Keratinocyte (primary cell): ENCODE results near the gene SNX11. TPM values are rescaled to one million over a fixed set of nuclear protein-coding genes. Genes with fewer than 3 reads are reported as not detected.

Source experiments
- DNase-seq: peaks from one replicate; pipeline ENCODE4 v3.0.0-alpha.2; 2011; ENCODE audit warnings: low read depth, missing footprints, low spot score
- FAIRE-seq: peaks from 2 replicates; lab custom pipeline; 2011; peaks lifted over from hg19 to GRCh38; lab: Jason Lieb, UNC
- H2AFZ ChIP-seq: 2 replicates; pipeline ENCODE4 v1.6.0; 2012; ENCODE audit warnings: low read length, control low read depth, inconsistent platforms; ENCODE audit not compliant: control insufficient read depth
- H3K27ac ChIP-seq: 2 replicates; pipeline ENCODE4 v1.5.1; 2011; ENCODE audit warnings: low read length; ENCODE audit not compliant: control insufficient read depth, insufficient read depth
- H3K27me3 ChIP-seq: 3 replicates; pipeline ENCODE4 v1.6.0; 2011; ENCODE audit warnings: low read length; ENCODE audit not compliant: control insufficient read depth, insufficient read depth; ENCODE audit errors: extremely low read depth
- H3K36me3 ChIP-seq, 2 experiments: 2 replicates in 1 of 2; 3 replicates in 1 of 2; pipeline ENCODE4 v1.5.1; 2011; ENCODE audit warnings: low read length in 2 of 2, mild to moderate bottlenecking in 1 of 2; ENCODE audit not compliant: control insufficient read depth in 2 of 2, insufficient read depth in 2 of 2; ENCODE audit errors: extremely low read depth in 1 of 2
- H3K4me1 ChIP-seq: 3 replicates; pipeline ENCODE4 v1.5.1; 2011; ENCODE audit warnings: low read length; ENCODE audit not compliant: control insufficient read depth, insufficient read depth; ENCODE audit errors: extremely low read depth
- H3K4me2 ChIP-seq: 3 replicates; pipeline ENCODE4 v1.6.0; 2011; ENCODE audit warnings: low read depth, low read length; ENCODE audit not compliant: control insufficient read depth, insufficient read depth; ENCODE audit errors: extremely low read depth
- H3K4me3 ChIP-seq, 3 experiments: fragments of 200-600 bp in 1 of 3; sonication (generic) in 1 of 3; 2 replicates in 2 of 3; 3 replicates in 1 of 3; pipeline ENCODE4 v1.5.1; 2011 to 2016; ENCODE audit warnings: low read length in 3 of 3, mild to moderate bottlenecking in 3 of 3, control low read depth in 2 of 3, inconsistent platforms in 1 of 3, low read depth in 1 of 3, mixed read lengths in 1 of 3, mixed run types in 1 of 3, moderate library complexity in 1 of 3; ENCODE audit not compliant: control insufficient read depth in 2 of 3, insufficient read depth in 2 of 3; ENCODE audit errors: extremely low read depth in 1 of 3
- H3K79me2 ChIP-seq: 2 replicates; pipeline ENCODE4 v1.6.0; 2012; ENCODE audit warnings: low read length; ENCODE audit not compliant: control insufficient read depth, insufficient read depth
- H3K9ac ChIP-seq: 3 replicates; pipeline ENCODE4 v1.6.0; 2011; ENCODE audit warnings: low read length; ENCODE audit not compliant: control insufficient read depth, insufficient read depth; ENCODE audit errors: extremely low read depth
- H3K9me1 ChIP-seq: 3 replicates; pipeline ENCODE4 v1.6.0; 2011; ENCODE audit warnings: low read length; ENCODE audit not compliant: control insufficient read depth, insufficient read depth; ENCODE audit errors: extremely low read depth
- H3K9me3 ChIP-seq: 2 replicates; pipeline ENCODE4 v1.5.1; 2012; ENCODE audit warnings: low read depth, low read length; ENCODE audit not compliant: control insufficient read depth
- H4K20me1 ChIP-seq: 3 replicates; pipeline ENCODE4 v1.6.0; 2011; ENCODE audit warnings: low read length; ENCODE audit not compliant: control insufficient read depth, insufficient read depth; ENCODE audit errors: extremely low read depth
- EZH2 ChIP-seq: IDR thresholded peaks from one replicate; pipeline ENCODE4 v1.6.1; 2012; ENCODE audit warnings: inconsistent platforms, mild to moderate bottlenecking, low read length, moderate library complexity
- dilution Hi-C: fragments of 300-500 bp; cut with MboI; formaldehyde crosslinking; loops from one replicate; pipeline ENCODE4 v1.7.0; 2020; ENCODE audit warnings: low sequenced_read_pairs; ENCODE audit not compliant: extremely low pct_ligation_motif_present
- polyA plus RNA-seq, 5 experiments: library from polyadenylated mRNA; depleted of rRNA in 3 of 5; stranded (reverse) in 3 of 5; stranded (forward) in 1 of 5; unstranded in 1 of 5; fragments of >200 nt; gene quantifications; 1 replicate in 1 of 5; 2 replicates in 3 of 5; 3 replicates in 1 of 5; pipeline versions ENCODE4 v1.2.1 to v1.2.3, GENCODE V29; 2011 to 2012; ENCODE audit warnings: missing spikeins in 2 of 5, low read depth in 1 of 5, low replicate concordance in 1 of 5
- TF ChIP-seq, protein P1 (sequence below), 3 experiments: IDR thresholded peaks in 1 of 3; conservative IDR thresholded peaks in 1 of 3; optimal IDR thresholded peaks in 1 of 3; 2 replicates in 2 of 3; 3 replicates in 1 of 3; pipeline versions ENCODE3 to v1.5.1; 2011; ENCODE audit warnings: low read length in 3 of 3, mild to moderate bottlenecking in 3 of 3, moderate library complexity in 2 of 3, control low read depth in 1 of 3, inconsistent platforms in 1 of 3; ENCODE audit not compliant: insufficient read depth in 2 of 3; ENCODE audit errors: extremely low read depth in 1 of 3

SNX11 gene
- polyA plus RNA-seq, 1 donor (not counting 4 experiments of a cell fraction or from before 2014, with no cell fraction given) = 21.0 TPM

DNA sequence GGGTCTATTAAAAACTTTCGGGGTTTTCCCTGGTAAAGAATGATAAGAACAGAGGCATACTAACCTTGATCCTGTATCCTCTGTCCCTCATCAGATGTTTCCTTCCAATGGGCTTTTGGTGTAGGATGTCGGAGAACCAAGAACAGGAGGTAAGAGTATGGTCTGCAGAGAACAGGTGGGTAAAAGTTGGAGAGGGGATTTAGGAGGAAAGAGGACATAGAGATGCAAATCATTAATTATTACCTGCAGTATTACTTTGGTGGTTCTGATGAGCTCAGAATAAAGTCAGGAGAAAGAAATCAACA, 4.3 kb downstream of the SNX11 start:
- peaks cover 44% of the 10 kb centered on the region for H3K79me2 ChIP-seq
- dilution Hi-C loops = no loop called here

DNA sequence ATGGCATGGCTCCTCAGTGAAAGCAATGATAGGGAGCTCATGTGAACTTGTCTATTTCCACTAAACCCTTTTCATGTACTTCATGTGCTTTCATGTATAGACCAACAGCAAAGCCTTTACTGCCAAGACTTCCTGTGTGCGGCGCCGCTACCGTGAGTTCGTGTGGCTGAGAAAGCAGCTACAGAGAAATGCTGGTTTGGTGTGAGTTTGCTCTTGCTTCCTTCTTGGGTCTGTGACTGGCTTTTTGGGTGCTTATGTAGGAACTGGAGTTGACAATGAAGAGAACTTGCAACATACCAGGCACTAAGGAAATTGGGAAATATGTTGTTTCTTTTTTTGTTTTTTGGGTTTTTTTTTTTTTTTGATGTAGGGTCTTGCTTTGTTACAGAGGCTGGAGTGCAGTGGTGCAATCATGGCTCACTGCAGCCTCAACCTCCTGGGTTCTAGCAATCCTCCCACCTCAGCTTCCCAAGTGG, 5.7 kb downstream of the SNX11 start:
- no peak for FAIRE-seq

More for the DNA sequence above, 4.3 kb downstream of the SNX11 start:
- Histone ChIP-seq H3K27me3 (no peaks in the 10 kb centered on the region), H3K27ac (no peak overlapping the region), H3K4me1 (no peaks in the 10 kb centered on the region), H3K9me1 (no peaks in the 10 kb centered on the region), H3K9me3 (no peaks in the 10 kb centered on the region), H2AFZ (no peak overlapping the region), H3K4me3 (no peak overlapping the region), H4K20me1 (no peaks in the 10 kb centered on the region), H3K36me3 (peaks cover 8 to 19% of the 10 kb centered on the region in 2 experiments), H3K9ac (no peak overlapping the region), H3K4me2 (no peak overlapping the region)
- TF ChIP-seq, protein P1, sequence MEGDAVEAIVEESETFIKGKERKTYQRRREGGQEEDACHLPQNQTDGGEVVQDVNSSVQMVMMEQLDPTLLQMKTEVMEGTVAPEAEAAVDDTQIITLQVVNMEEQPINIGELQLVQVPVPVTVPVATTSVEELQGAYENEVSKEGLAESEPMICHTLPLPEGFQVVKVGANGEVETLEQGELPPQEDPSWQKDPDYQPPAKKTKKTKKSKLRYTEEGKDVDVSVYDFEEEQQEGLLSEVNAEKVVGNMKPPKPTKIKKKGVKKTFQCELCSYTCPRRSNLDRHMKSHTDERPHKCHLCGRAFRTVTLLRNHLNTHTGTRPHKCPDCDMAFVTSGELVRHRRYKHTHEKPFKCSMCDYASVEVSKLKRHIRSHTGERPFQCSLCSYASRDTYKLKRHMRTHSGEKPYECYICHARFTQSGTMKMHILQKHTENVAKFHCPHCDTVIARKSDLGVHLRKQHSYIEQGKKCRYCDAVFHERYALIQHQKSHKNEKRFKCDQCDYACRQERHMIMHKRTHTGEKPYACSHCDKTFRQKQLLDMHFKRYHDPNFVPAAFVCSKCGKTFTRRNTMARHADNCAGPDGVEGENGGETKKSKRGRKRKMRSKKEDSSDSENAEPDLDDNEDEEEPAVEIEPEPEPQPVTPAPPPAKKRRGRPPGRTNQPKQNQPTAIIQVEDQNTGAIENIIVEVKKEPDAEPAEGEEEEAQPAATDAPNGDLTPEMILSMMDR (optimal IDR thresholded peaks at IDR 0.05 in 1 of 3, IDR thresholded peaks at IDR 0.05 in 1 of 3, conservative IDR thresholded peaks at IDR 0.05 in 1 of 3; ENCODE audit: extremely low read depth in 1 of 3, insufficient read depth in 2 of 3, low read length in 3 of 3) = no peak
- no peak for TF ChIP-seq EZH2
- no peak for DNase-seq
- no peak for FAIRE-seq

More for the DNA sequence above, 5.7 kb downstream of the SNX11 start:
- Histone ChIP-seq H2AFZ (no peak overlapping the region), H3K9ac (no peak overlapping the region), H3K4me3 (no peak overlapping the region), H3K79me2 (peaks cover 39% of the 10 kb centered on the region), H3K36me3 (peaks cover 10 to 19% of the 10 kb centered on the region in 2 experiments), H3K9me3 (no peaks in the 10 kb centered on the region), H3K27me3 (no peaks in the 10 kb centered on the region), H3K4me1 (no peaks in the 10 kb centered on the region), H3K27ac (no peak overlapping the region), H3K9me1 (no peaks in the 10 kb centered on the region), H3K4me2 (no peak overlapping the region), H4K20me1 (no peaks in the 10 kb centered on the region)
- no peak for DNase-seq
- dilution Hi-C loops = no loop called here
- no peak for TF ChIP-seq EZH2
- TF ChIP-seq, protein P1 (optimal IDR thresholded peaks at IDR 0.05 in 1 of 3, IDR thresholded peaks at IDR 0.05 in 1 of 3, conservative IDR thresholded peaks at IDR 0.05 in 1 of 3; ENCODE audit: extremely low read depth in 1 of 3, insufficient read depth in 2 of 3, low read length in 3 of 3) = no peak
